ENCODE results near the gene SPON2. TPM values are rescaled to one million over a fixed set of nuclear protein-coding genes. Genes with fewer than 3 reads are reported as not detected.

The SPON2 gene
- total RNA-seq, 1 experiment from 2014 or later: 0.54 TPM

- H3K4me3 Mint-ChIP-seq (ENCODE audit: unreplicated experiment): no peak overlapping the region
- H3K9me3 Mint-ChIP-seq (ENCODE audit: unreplicated experiment): peaks cover 8% of the 10 kb centered on the region
- DNase-seq (ENCODE audit: unreplicated experiment): no peak
- CTCF ChIA-PET: interaction anchor here (1.5 kb wide), 1 partner anchor 12 kb away, joined by 7 read pairs; no protein-coding TSS in a partner anchor
- H3K27me3 Mint-ChIP-seq (ENCODE audit: insufficient read depth, unreplicated experiment): peaks cover 63% of the 10 kb centered on the region
- POLR2A ChIA-PET: interaction anchor here (1.6 kb wide), 1 partner anchor 23 kb away, joined by 3 read pairs; no protein-coding TSS in a partner anchor
- intact Hi-C loops (cut with micrococcal nuclease): no loop called here
- H3K4me1 Mint-ChIP-seq (ENCODE audit: insufficient read depth, unreplicated experiment): no peaks in the 10 kb centered on the region
- H3K36me3 Mint-ChIP-seq (ENCODE audit: insufficient read depth, unreplicated experiment): no peaks in the 10 kb centered on the region
- no peak overlapping the region for H3K27ac Mint-ChIP-seq (ENCODE audit: low read depth, unreplicated experiment)
- BruUV-seq (replicated peaks): no TSS peak
- TF ChIP-seq CTCF (IDR thresholded peaks at IDR 0.05; ENCODE audit: unreplicated experiment): no peak
Measured at GRCh38 chr4:1154126-1154522, 18.3 kb downstream of the SPON2 start.

GRCh38 chr4:1153567-1154090 lies 18.8 kb downstream of the SPON2 start:
- no peak for DNase-seq (ENCODE audit: unreplicated experiment)
- TF ChIP-seq CTCF (IDR thresholded peaks at IDR 0.05; ENCODE audit: unreplicated experiment): no peak
- Mint-ChIP-seq H3K36me3 (ENCODE audit: insufficient read depth, unreplicated experiment) (no peaks in the 10 kb centered on the region), H3K4me3 (ENCODE audit: unreplicated experiment) (no peak overlapping the region), H3K27me3 (ENCODE audit: insufficient read depth, unreplicated experiment) (peaks cover 66% of the 10 kb centered on the region), H3K9me3 (ENCODE audit: unreplicated experiment) (peaks cover 8% of the 10 kb centered on the region), H3K4me1 (ENCODE audit: insufficient read depth, unreplicated experiment) (no peaks in the 10 kb centered on the region), H3K27ac (ENCODE audit: low read depth, unreplicated experiment) (no peak overlapping the region)
- ChIA-PET POLR2A (interaction anchor here (1.6 to 1.8 kb wide), 2 partner anchors 10 to 24 kb away, joined by 3 read pairs; no protein-coding TSS in a partner anchor), CTCF (no interaction called here)
- BruUV-seq (replicated peaks): no TSS peak
- intact Hi-C loops (cut with micrococcal nuclease): no loop called here

- no TSS peak for BruUV-seq (replicated peaks)
- Mint-ChIP-seq H3K4me1 (ENCODE audit: insufficient read depth, unreplicated experiment) (no peaks in the 10 kb centered on the region), H3K36me3 (ENCODE audit: insufficient read depth, unreplicated experiment) (no peaks in the 10 kb centered on the region), H3K9me3 (ENCODE audit: unreplicated experiment) (peaks cover under 1% of the 10 kb centered on the region), H3K27ac (ENCODE audit: low read depth, unreplicated experiment) (no peak overlapping the region), H3K27me3 (ENCODE audit: insufficient read depth, unreplicated experiment) (peaks cover 66% of the 10 kb centered on the region), H3K4me3 (ENCODE audit: unreplicated experiment) (no peak overlapping the region)
- POLR2A ChIA-PET: interaction anchor here (0.7 to 1.8 kb wide), 2 partner anchors 9 to 111 kb away, joined by 3 read pairs; no protein-coding TSS in a partner anchor
- CTCF ChIA-PET: interaction anchor here (1.1 kb wide), 1 partner anchor 21 kb away, joined by 3 read pairs; no protein-coding TSS in a partner anchor
- TF ChIP-seq CTCF (IDR thresholded peaks at IDR 0.05; ENCODE audit: unreplicated experiment): no peak
- no peak for DNase-seq (ENCODE audit: unreplicated experiment)
- intact Hi-C loops (cut with micrococcal nuclease): no loop called here
Measured at GRCh38 chr4:1152290-1152689, 20.1 kb downstream of the SPON2 start.

GRCh38 chr4:1151541-1151940 lies 20.8 kb downstream of the SPON2 start:
- CTCF ChIA-PET: interaction anchor here (1.7 kb wide), 1 partner anchor 20 kb away, joined by 6 read pairs; no protein-coding TSS in a partner anchor
- Mint-ChIP-seq H3K27ac (ENCODE audit: low read depth, unreplicated experiment) (no peak overlapping the region), H3K27me3 (ENCODE audit: insufficient read depth, unreplicated experiment) (peaks cover 66% of the 10 kb centered on the region)

More at GRCh38 chr4:1151541-1151940, 20.8 kb downstream of the SPON2 start:
- POLR2A ChIA-PET: no interaction called here
- Mint-ChIP-seq H3K36me3 (ENCODE audit: insufficient read depth, unreplicated experiment) (no peaks in the 10 kb centered on the region), H3K9me3 (ENCODE audit: unreplicated experiment) (peaks cover 5% of the 10 kb centered on the region), H3K4me1 (ENCODE audit: insufficient read depth, unreplicated experiment) (no peaks in the 10 kb centered on the region), H3K4me3 (ENCODE audit: unreplicated experiment) (no peak overlapping the region)
- intact Hi-C loops (cut with micrococcal nuclease): no loop called here
- no peak for TF ChIP-seq CTCF (IDR thresholded peaks at IDR 0.05; ENCODE audit: unreplicated experiment)
- DNase-seq (ENCODE audit: unreplicated experiment): no peak
- BruUV-seq (replicated peaks): no TSS peak

Data from MCF 10A (cell line).